Measurements from ENCODE around the gene IL32.

IL32 gene, protein sequence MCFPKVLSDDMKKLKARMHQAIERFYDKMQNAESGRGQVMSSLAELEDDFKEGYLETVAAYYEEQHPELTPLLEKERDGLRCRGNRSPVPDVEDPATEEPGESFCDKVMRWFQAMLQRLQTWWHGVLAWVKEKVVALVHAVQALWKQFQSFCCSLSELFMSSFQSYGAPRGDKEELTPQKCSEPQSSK

DNA sequence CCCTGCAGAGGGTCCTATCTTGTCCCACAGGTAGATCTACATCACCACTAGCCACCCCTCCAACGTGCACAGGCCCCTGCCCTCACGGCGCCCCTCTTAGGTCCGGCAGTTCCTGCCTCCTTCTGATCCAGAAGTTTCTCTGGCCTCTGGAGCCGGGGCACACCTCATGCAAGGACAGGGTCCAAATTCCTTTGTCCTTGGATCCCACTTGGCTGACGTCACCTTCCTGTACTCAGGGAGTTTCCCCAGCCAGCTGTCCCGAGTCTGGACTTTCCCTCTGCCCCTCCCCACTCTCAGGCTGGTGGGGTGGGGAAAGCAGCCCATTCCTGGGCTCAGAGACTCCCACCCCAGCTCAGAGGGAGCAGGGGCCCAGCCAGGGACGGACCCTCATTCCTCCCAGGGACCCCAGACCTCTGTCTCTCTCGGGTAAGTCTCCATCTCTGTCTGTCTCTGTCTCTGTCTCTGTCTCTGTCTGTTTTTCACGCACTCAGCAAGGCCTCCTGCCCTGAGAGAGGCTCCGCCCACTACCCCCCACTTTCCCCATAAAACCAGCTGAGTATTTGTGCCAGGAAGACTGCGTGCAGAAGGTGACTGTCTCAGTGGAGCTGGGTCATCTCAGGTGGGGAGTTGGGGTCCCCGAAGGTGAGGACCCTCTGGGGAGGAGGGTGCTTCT is at the start of gene IL32:
TSS of gene IL32 (plus strand) at position 572 of the 673 bp plus-strand sequence. CDS start 172 bp downstream, outside the sequence.
- peak; percentile 60 for DNase-seq (ENCODE audit: low read depth)

DNA sequence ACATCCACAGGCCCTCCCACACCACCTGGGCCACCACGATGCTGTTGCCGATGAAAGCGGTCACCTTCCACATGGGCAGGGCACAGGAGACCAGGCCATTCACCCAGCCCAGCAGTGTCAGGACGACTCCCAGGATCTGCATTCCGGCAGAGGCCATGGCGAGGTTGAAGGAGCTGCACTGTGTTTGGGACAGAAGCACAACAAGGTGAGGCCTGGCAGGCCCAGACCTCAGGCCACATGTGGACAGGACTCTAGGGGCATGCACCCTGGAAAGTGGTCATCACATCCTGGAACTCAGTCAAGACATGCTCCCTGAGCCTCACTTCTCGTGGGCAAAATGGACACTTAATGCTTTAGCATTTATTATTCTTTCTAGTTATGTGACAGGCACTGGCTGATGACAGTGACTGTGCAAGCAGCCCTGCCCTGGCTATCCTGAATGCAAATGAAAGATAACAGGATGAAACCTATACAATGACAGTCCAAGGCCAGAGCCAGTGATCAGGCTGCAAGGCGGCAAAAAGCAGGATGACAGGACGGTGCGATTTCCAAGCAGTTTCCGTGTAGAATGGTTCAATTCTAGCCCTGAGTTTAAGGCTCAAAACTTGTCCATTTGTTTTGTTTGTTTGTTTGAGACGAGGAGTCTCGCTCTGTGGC is 49.4 kb upstream of the IL32 start:
- no peak for DNase-seq (ENCODE audit: low read depth)

DNA sequence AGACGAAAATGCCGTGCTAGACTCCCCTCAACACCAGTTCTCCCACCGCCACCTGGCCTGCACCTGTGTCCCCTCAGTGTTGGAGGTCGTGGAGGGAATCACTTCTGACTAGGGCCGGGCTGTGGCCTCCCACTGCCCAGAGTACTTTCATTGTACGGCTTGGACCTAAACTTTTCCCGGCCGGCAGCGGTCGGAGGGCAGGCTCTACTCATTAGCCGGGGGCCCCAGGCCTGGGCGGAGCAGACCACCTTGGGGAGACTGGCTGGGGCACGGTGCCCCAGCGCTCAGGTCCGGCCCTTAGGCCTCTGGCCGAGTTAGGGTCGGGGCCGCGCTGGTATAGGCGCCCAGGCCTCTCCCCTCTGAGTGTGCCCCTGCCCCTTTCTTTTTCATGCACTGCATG is 48.1 kb upstream of the IL32 start:
- no peak for DNase-seq (ENCODE audit: low read depth)

GRCh38 chr16:3017794-3018506 is 47.5 kb upstream of the IL32 start, which contains the start of gene CLDN6:
Gene CLDN6 (minus strand): TSS chr16:3018183. CDS start chr16:3016021, 2,162 bp downstream.
- DNase-seq (ENCODE audit: low read depth), result no peak

DNA sequence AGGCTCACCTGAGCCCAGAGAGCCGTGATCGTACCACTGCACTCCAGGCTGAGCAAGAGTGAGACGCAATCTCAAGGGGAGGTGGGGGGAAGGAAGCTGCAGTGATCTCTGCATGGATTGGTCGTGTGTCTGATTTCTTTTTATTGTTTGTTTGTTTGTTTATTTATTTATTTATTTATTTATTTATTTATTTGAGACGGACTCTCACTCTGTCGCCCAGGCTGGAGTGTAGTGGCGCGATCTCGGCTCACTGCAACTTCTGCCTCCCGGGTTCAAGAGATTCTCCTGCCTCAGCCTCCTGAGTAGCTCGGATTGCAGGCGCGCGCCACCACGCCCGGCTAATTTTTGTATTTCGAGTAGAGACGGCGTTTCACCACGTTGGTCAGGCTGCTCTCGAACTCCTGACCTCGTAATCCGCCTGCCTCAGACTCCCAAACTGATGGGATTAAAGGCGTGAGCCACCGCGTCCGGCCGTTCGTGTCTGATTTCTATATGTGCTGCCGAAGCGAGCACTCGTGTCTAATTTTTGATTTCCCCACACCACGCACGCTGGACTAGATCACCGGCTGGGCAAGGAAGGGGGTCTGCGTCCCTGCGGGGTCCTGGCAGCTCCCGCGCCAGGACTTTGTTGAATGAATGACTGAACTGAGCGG is 45.7 kb upstream of the IL32 start:
- DNase-seq (ENCODE audit: low read depth), result no peak

DNA sequence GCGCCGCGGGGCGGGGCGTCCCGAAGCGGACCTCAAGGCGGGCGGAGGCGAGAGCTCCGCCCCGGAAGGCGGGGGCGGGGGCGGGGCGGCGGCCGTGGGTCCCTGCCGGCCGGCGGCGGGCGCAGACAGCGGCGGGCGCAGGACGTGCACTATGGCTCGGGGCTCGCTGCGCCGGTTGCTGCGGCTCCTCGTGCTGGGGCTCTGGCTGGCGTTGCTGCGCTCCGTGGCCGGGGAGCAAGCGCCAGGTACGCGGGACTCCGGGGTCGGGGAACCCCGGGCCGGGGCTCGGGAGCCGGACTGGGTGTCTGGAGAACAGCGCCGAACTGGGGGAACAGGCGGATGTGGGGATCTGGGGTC is 45.2 kb upstream of the IL32 start, which contains the start of gene TNFRSF12A:
TSS of gene TNFRSF12A (plus strand) at position 122 of the 357 bp plus-strand sequence. CDS start at position 152, 30 bp downstream.
- peak; percentile 58 for DNase-seq (ENCODE audit: low read depth)

GRCh38 chr16:3020604-3021448 is 44.6 kb upstream of the IL32 start:
- peak; percentile 50 for DNase-seq (ENCODE audit: low read depth)

GRCh38 chr16:3021449-3022207 is 43.8 kb upstream of the IL32 start:
- peak; percentile 77 for DNase-seq (ENCODE audit: low read depth)

DNA sequence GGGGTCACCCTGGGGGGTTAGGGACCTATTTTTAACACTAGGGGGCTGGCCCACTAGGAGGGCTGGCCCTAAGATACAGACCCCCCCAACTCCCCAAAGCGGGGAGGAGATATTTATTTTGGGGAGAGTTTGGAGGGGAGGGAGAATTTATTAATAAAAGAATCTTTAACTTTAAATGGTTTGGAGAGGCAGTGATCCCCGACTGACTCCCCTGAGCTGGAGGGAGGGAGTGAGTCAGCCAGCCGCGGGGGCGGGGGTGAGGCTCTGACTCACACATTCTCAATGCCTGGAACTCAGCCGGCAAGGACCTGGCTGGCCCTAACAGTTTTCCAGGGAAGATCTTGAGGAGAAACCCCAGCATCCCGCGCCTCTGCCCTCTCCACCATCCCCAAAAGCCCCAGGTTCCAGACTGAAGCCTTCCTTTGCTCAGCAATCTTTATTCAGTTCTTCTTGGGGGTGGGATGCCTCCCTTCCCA is 43.2 kb upstream of the IL32 start:
- peak; percentile 88 for DNase-seq (ENCODE audit: low read depth)

GRCh38 chr16:3022684-3023414 is 42.6 kb upstream of the IL32 start:
- DNase-seq (ENCODE audit: low read depth), result no peak

DNA sequence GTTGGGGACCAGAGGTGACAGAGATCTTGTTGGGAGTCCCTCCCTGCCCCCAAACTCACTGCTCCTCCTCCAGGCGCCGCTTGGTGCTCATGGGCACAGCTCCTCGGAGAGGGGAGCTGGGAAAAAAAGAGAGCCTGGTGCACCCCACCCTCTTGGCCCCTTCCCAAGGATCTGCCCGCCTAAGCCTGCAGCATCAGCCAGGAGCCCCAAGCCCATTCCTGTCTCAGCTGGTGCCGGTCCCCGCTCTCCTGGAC is 42.1 kb upstream of the IL32 start:
- no peak for DNase-seq (ENCODE audit: low read depth)

- peak; percentile 90 for DNase-seq (ENCODE audit: low read depth)
Measured at GRCh38 chr16:3023669-3024478, 41.6 kb upstream of the IL32 start, which contains the start of the genes HCFC1R1 and THOC6. Gene HCFC1R1 (minus strand): TSS chr16:3023942. CDS start chr16:3023941, 1 bp downstream. Gene THOC6 (plus strand): TSS chr16:3024035. CDS start chr16:3024327, 292 bp downstream.

DNA sequence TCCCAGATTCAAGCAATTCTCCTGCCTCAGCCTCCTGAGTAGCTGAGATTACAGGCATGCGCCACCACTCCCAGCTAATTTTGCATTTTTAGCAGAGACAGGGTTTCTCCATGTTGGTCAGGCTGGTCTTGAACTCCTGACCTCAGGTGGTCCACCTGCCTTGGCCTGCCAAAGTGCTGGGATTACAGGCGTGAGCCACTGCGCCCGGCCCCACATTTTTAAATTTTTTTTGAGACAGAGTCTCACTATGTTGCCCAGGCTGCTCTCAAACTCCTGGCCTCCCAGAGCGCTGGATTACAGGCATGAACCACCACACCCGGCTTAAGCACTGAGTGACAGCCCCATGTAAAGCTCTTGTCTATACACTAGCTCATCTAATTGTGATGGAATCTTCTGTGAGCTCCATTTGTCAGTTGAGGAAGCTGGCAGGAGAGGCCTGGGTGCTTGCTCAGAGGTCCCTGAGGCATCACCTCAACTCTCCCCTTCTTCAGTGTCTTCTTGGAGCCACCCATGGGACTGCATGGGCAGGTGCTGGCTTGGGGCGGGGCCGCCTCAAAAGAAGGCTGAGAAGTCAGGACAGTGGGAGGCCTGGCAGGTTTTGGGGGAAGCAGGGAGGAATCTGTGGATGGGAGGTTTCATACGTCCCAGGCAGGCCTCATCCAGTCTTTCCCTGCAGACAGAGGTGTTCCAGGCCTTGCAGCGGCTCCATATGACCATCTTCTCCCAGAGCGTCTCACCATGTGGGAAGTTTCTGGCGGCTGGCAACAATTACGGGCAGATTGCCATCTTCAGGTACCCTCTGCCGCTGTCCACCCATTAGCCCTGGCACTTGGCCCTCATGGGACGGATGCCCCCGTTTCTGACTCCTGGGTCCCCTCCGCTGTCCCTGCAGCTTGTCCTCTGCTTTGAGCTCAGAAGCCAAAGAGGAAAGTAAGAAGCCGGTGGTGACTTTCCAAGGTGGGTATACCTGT is 40.1 kb upstream of the IL32 start:
- DNase-seq (ENCODE audit: low read depth), result no peak

DNA sequence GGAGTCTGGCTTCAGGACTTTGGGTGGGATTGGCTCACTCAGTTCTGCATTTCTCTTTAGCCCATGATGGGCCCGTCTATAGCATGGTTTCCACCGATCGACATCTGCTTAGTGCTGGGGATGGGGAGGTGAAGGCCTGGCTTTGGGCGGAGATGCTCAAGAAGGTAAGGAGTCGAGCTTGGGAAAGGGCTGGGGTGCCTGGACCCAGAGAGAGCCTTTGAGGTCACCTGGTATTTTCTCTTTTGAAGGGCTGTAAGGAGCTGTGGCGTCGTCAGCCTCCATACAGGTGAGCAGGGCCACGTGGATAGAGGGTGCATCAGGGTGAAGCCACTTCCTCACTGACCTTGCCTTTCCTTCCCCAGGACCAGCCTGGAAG is 39.4 kb upstream of the IL32 start:
- DNase-seq (ENCODE audit: low read depth), result no peak

DNA sequence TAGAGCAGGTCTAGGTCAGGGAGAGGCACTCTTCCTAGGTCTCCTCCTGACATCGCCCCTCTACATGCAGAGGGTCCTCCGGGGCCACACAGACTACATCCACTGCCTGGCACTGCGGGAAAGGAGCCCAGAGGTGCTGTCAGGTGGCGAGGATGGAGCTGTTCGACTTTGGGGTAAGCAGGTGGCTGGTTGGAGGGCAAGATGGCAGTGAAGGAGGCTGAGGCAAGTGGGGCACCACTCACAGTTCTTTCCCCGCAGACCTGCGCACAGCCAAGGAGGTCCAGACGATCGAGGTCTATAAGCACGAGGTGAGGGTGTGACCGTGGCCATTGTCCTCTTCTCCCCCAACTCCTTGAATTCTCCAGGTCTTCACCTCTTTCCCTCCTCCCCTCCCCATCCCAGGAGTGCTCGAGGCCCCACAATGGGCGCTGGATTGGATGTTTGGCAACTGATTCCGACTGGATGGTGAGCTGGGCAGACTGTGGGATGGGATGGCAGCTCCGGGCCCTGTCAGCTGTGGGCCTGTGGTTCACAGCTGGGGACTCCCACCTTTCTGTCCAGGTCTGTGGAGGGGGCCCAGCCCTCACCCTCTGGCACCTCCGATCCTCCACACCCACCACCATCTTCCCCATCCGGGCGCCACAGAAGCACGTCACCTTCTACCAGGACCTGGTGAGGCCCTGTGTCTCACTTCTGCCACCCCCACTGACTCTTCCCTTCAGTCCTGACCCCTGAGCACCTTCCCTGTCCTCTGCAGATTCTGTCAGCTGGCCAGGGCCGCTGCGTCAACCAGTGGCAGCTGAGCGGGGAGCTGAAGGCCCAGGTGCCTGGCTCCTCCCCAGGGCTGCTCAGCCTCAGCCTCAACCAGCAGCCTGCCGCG is 38.6 kb upstream of the IL32 start:
- DNase-seq (ENCODE audit: low read depth), result no peak

DNA sequence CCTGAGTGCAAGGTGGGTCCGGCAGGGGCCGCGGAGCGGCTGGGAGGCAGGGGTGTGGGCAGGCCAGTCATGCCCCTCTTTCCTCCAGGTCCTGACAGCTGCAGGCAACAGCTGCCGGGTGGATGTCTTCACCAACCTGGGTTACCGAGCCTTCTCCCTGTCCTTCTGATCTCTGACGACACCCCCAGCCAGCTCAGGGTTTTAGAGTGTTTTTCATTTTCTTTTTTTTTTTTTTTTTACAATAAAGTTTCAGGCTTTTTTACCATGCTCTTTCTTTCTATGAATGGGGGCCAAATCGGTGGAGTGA is 38.0 kb upstream of the IL32 start:
- no peak for DNase-seq (ENCODE audit: low read depth)

Data from stimulated activated CD8-positive, alpha-beta memory T cell treated with anti-CD3 and anti-CD28 coated beads, Interleukin-4, amount 100 ng/mL, for 24 hours (primary cell).